SK-N-SH (cell line): ENCODE data around the gene ZKSCAN5. TPM values are rescaled to one million over a fixed set of nuclear protein-coding genes. Genes with fewer than 3 reads are reported as not detected.

ENCODE experiments used
- CTCF ChIA-PET: fragments of 300-600, 350-600 bp; formaldehyde crosslinking; extraction: SDS; loops from one replicate; lab custom pipeline; 2021; lab: Yijun Ruan, JAX
- POLR2A ChIA-PET: fragments of 350-600 bp; sonication (Branson Sonifier 250); formaldehyde crosslinking; extraction: SDS; loops from one replicate; lab custom pipeline; 2020; ENCODE audit warnings: antibody characterized with exemption, inconsistent platforms; lab: Yijun Ruan, JAX
- DNase-seq: peaks from one replicate; pipeline ENCODE4 v3.0.0; 2012
- H2AFZ ChIP-seq: fragments of 200-600 bp; sonication (generic); 2 replicates; pipeline ENCODE4 v1.8.1; 2016; ENCODE audit warnings: antibody characterized with exemption, mild to moderate bottlenecking, low read depth
- H3F3A ChIP-seq: fragments of 200-600 bp; sonication (generic); replicated peaks from 2 replicates; pipeline ENCODE3; 2016; ENCODE audit warnings: antibody characterized with exemption, mild to moderate bottlenecking; ENCODE audit not compliant: insufficient read depth
- H3K27ac ChIP-seq, 2 experiments: fragments of 200-500 bp in 1 of 2; fragments of 200-600 bp in 1 of 2; sonication (Bioruptor generic) in 1 of 2; sonication (generic), shearing (Covaris generic) in 1 of 2; 2 replicates each; pipeline versions ENCODE4 v1.5.1 to v1.6.1; 2014 to 2016; ENCODE audit warnings: low read depth in 2 of 2, inconsistent platforms in 1 of 2, low read length in 1 of 2, mild to moderate bottlenecking in 1 of 2, mixed read lengths in 1 of 2
- H3K27me3 ChIP-seq: fragments of 200-600 bp; sonication (generic), shearing (Covaris generic); 2 replicates; pipeline ENCODE4 v1.6.1; 2016; ENCODE audit warnings: mixed run types; ENCODE audit not compliant: insufficient read depth
- H3K36me3 ChIP-seq, 2 experiments: fragments of 200-500 bp in 1 of 2; fragments of 200-600 bp in 1 of 2; sonication (Bioruptor generic) in 1 of 2; sonication (generic) in 1 of 2; replicated peaks in 1 of 2; 2 replicates each; pipeline versions ENCODE3 to v1.5.1; 2014 to 2016; ENCODE audit warnings: low read length in 1 of 2, mild to moderate bottlenecking in 1 of 2; ENCODE audit not compliant: insufficient read depth in 2 of 2, control insufficient read depth in 1 of 2
- H3K4me1 ChIP-seq, 2 experiments: fragments of 200-500 bp in 1 of 2; fragments of 200-600 bp in 1 of 2; sonication (Bioruptor generic) in 1 of 2; sonication (generic), shearing (Covaris generic) in 1 of 2; 2 replicates each; pipeline versions ENCODE4 v1.5.1 to v1.6.1; 2014 to 2016; ENCODE audit warnings: low read depth in 1 of 2, low read length in 1 of 2, mixed run types in 1 of 2; ENCODE audit not compliant: insufficient read depth in 2 of 2, control insufficient read depth in 1 of 2
- H3K4me2 ChIP-seq: fragments of 200-600 bp; sonication (generic), shearing (Covaris generic); 2 replicates; pipeline ENCODE4 v1.6.1; 2017; ENCODE audit warnings: mixed run types
- H3K4me3 ChIP-seq, 2 experiments: fragments of 200-500 bp in 1 of 2; fragments of 200-600 bp in 1 of 2; sonication (Bioruptor generic) in 1 of 2; sonication (generic), shearing (Covaris generic) in 1 of 2; 2 replicates each; pipeline versions ENCODE4 v1.5.1 to v1.8.1; 2014 to 2016; ENCODE audit warnings: low read depth in 2 of 2, inconsistent platforms in 1 of 2, low read length in 1 of 2, mild to moderate bottlenecking in 1 of 2, mixed read lengths in 1 of 2, moderate library complexity in 1 of 2
- H3K79me2 ChIP-seq: fragments of 200-600 bp; sonication (generic); 2 replicates; pipeline ENCODE4 v1.8.1; 2017; ENCODE audit warnings: mild to moderate bottlenecking; ENCODE audit not compliant: insufficient read depth
- H3K9ac ChIP-seq: fragments of 200-600 bp; sonication (generic); 2 replicates; pipeline ENCODE4 v1.6.1; 2017; ENCODE audit warnings: mixed run types
- H3K9me2 ChIP-seq: fragments of 200-600 bp; sonication (generic); 2 replicates; pipeline ENCODE4 v1.6.1; 2017; ENCODE audit warnings: mixed run types
- H3K9me3 ChIP-seq: fragments of 200-600 bp; sonication (generic); 2 replicates; pipeline ENCODE4 v1.6.1; 2017; ENCODE audit warnings: mixed run types, mild to moderate bottlenecking, moderate library complexity
- H4K20me1 ChIP-seq: fragments of 200-600 bp; sonication (generic); 2 replicates; pipeline ENCODE4 v1.6.1; 2017; ENCODE audit warnings: mild to moderate bottlenecking, mixed run types; ENCODE audit not compliant: insufficient read depth
- FOXJ3 ChIP-seq: sonication (generic); formaldehyde crosslinking; IDR thresholded peaks from 2 replicates; pipeline ENCODE4 v1.5.1; 2020; ENCODE audit warnings: mild to moderate bottlenecking, missing genetic modification reagents
- FOXM1 ChIP-seq: IDR thresholded peaks from 2 replicates; pipeline ENCODE4 v1.4.0; 2012; ENCODE audit warnings: low read depth, mild to moderate bottlenecking
- GATA2 ChIP-seq: sonication (generic); formaldehyde crosslinking; IDR thresholded peaks from 2 replicates; pipeline ENCODE4 v1.5.0; 2020; ENCODE audit warnings: mild to moderate bottlenecking, missing genetic modification reagents
- JUND ChIP-seq: IDR thresholded peaks from 2 replicates; pipeline ENCODE4 v1.4.0; 2012
- MEF2A ChIP-seq: IDR thresholded peaks from 2 replicates; pipeline ENCODE4 v1.4.0; 2012; ENCODE audit warnings: low read depth, borderline replicate concordance
- MXI1 ChIP-seq: IDR thresholded peaks from 2 replicates; pipeline ENCODE4 v1.6.1; 2012; ENCODE audit warnings: mild to moderate bottlenecking, low read depth, low read length, improper control_type of control experiment
- NFIC ChIP-seq: IDR thresholded peaks from 2 replicates; pipeline ENCODE4 v1.4.0; 2012; ENCODE audit warnings: borderline replicate concordance
- NRF1 ChIP-seq: IDR thresholded peaks from 2 replicates; pipeline ENCODE4 v1.6.1; 2012; ENCODE audit warnings: low read depth, mild to moderate bottlenecking, low read length
- RFX5 ChIP-seq: IDR thresholded peaks from 2 replicates; pipeline ENCODE4 v1.6.1; 2012; ENCODE audit warnings: mild to moderate bottlenecking, improper control_type of control experiment, low read length
- RXRA ChIP-seq: IDR thresholded peaks from 2 replicates; pipeline ENCODE4 v1.4.0; 2012; ENCODE audit warnings: low read depth, mild to moderate bottlenecking, borderline replicate concordance
- TAF1 ChIP-seq: IDR thresholded peaks from 2 replicates; pipeline ENCODE4 v1.6.1; 2012; ENCODE audit warnings: low read depth, mild to moderate bottlenecking, low read length, moderate library complexity, borderline replicate concordance
- TEAD4 ChIP-seq: IDR thresholded peaks from 2 replicates; pipeline ENCODE4 v1.4.0; 2012; ENCODE audit warnings: mild to moderate bottlenecking, borderline replicate concordance; ENCODE audit not compliant: insufficient read depth
- YY1 ChIP-seq: IDR thresholded peaks from 2 replicates; pipeline ENCODE4 v1.4.0; 2012; ENCODE audit warnings: low read depth, mild to moderate bottlenecking
- WGBS: methylation state at CpG from one replicate; pipeline ENCODE4 v1.1.6; 2017; ENCODE audit warnings: low lambda C conversion rate; 5-methylcytosine and 5-hydroxymethylcytosine counted together
- polyA plus RNA-seq, 3 experiments: library from polyadenylated mRNA; depleted of rRNA; stranded (reverse); fragments of >200 nt; gene quantifications; 2 replicates each; pipeline ENCODE4 v1.2.3, GENCODE V29; 2012
- TF ChIP-seq, protein P1 (sequence below): fragments of 150-350 bp; IDR thresholded peaks from 2 replicates; pipeline ENCODE4 v1.6.1; 2016; ENCODE audit warnings: mild to moderate bottlenecking, low read depth, low read length
- TF ChIP-seq, protein P2 (sequence below): IDR thresholded peaks from 2 replicates; pipeline ENCODE4; 2012
- TF ChIP-seq, protein P3 (sequence below): fragments of 150-350 bp; IDR thresholded peaks from 2 replicates; pipeline ENCODE4 v1.6.1; 2017; ENCODE audit warnings: antibody characterized with exemption, low read length, low read depth, borderline replicate concordance
- TF ChIP-seq, protein P4 (sequence below): IDR thresholded peaks from 2 replicates; pipeline ENCODE4 v1.4.0; 2012; ENCODE audit warnings: low read depth, borderline replicate concordance

The ZKSCAN5 gene
- polyA plus RNA-seq, 1 of the 3 experiments (the other 2 are of a cell fraction), result 7.5 TPM

DNA sequence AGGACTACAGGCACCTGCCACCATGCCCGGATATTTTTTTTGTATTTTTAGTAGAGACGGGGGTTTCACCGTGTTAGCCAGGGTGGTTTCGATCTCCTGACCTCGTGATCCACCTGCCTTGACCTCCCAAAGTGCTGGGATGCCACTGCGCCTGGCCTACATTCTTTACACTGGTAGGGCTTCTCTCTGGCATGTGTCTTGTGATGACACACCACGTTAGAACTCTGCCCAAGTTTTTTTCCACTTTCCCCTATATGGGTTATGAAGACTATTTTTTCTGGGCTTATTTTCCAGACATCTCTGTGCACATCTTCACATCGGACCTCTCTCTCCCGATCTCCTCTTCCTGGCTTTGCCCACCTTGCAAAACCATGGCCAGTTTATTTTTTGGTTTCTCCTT is 36.8 kb downstream of the ZKSCAN5 start:
- Histone ChIP-seq H3K27ac (no peak overlapping the region), H3K4me3 (no peak overlapping the region), H3K4me1 (no peaks in the 10 kb centered on the region), H3K27me3 (no peaks in the 10 kb centered on the region), H3K9me2 (no peaks in the 10 kb centered on the region), H3K9ac (no peak overlapping the region), H4K20me1 (no peaks in the 10 kb centered on the region), H3K4me2 (no peak overlapping the region), H3K36me3 (peaks cover 0 to 28% of the 10 kb centered on the region in 2 experiments), H3K9me3 (no peaks in the 10 kb centered on the region; the same call in 1 of the 2 replicates), H3K79me2 (no peaks in the 10 kb centered on the region), H3F3A (peaks cover 8% of the 10 kb centered on the region), H2AFZ (no peak overlapping the region)
- WGBS, result 76% methylated on average over 9 of the region's 9 CpGs
- no peak for TF ChIP-seq RXRA
- ChIA-PET POLR2A (no interaction called here), CTCF (interaction anchor here (1.1 kb wide), 1 partner anchor 16 kb away, joined by 3 read pairs; no protein-coding TSS in a partner anchor)
- DNase-seq, result no peak

DNA sequence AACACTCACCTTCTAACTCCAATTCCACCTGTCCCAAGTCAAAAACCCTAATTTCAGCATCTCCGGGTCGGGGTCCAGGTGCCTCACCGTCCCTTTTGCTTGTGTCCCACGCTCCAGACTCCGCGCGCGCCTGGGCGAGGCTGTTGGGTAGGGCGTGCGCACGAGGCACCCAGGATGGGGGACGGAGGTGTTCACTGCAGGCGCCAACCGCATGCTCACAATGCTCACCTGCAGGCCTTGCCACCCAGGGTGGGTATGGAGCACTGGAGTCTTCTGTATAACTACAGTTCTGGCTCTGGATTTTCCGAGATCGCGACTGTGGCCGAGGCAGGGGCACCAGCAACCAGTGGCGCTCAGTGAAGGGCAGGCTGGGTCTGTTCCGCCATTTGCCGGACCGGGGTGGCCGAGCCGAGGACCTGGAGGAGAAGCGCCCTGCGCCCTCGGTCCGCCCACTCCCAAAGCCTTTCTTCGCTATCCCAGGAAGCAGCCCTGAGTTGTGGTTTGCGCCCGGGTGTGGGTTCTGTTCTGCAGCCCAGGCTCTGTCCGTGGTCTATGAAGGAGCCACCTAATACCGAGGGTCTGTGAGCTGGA is 38.7 kb downstream of the ZKSCAN5 start:
- WGBS, result 98% methylated on average over 32 of the region's 34 CpGs
- POLR2A ChIA-PET, result no interaction called here
- H3K9me3 ChIP-seq, result no peaks in the 10 kb centered on the region; the same call in 1 of the 2 replicates
- H3K4me1 ChIP-seq, result no peaks in the 10 kb centered on the region
- TF ChIP-seq NRF1 (no peak), RFX5 (no peak)
- TF ChIP-seq, protein P1, sequence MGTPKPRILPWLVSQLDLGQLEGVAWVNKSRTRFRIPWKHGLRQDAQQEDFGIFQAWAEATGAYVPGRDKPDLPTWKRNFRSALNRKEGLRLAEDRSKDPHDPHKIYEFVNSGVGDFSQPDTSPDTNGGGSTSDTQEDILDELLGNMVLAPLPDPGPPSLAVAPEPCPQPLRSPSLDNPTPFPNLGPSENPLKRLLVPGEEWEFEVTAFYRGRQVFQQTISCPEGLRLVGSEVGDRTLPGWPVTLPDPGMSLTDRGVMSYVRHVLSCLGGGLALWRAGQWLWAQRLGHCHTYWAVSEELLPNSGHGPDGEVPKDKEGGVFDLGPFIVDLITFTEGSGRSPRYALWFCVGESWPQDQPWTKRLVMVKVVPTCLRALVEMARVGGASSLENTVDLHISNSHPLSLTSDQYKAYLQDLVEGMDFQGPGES, result no peak
- TF ChIP-seq, protein P2, sequence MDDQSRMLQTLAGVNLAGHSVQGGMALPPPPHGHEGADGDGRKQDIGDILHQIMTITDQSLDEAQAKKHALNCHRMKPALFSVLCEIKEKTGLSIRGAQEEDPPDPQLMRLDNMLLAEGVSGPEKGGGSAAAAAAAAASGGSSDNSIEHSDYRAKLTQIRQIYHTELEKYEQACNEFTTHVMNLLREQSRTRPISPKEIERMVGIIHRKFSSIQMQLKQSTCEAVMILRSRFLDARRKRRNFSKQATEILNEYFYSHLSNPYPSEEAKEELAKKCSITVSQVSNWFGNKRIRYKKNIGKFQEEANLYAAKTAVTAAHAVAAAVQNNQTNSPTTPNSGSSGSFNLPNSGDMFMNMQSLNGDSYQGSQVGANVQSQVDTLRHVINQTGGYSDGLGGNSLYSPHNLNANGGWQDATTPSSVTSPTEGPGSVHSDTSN, result no peak
- TF ChIP-seq, all 33 proteins: peak for 0
- Histone ChIP-seq H3K9ac (no peak overlapping the region), H3K36me3 (peaks cover 15 to 48% of the 10 kb centered on the region in 2 experiments), H3K4me2 (no peak overlapping the region), H3K79me2 (no peaks in the 10 kb centered on the region), H2AFZ (no peak overlapping the region), H3K27ac (no peak overlapping the region), H3F3A (peaks cover 8% of the 10 kb centered on the region), H3K9me2 (no peaks in the 10 kb centered on the region), H3K27me3 (no peaks in the 10 kb centered on the region), H3K4me3 (no peak overlapping the region), H4K20me1 (no peaks in the 10 kb centered on the region)
- CTCF ChIA-PET, result no interaction called here
- no peak for DNase-seq

DNA sequence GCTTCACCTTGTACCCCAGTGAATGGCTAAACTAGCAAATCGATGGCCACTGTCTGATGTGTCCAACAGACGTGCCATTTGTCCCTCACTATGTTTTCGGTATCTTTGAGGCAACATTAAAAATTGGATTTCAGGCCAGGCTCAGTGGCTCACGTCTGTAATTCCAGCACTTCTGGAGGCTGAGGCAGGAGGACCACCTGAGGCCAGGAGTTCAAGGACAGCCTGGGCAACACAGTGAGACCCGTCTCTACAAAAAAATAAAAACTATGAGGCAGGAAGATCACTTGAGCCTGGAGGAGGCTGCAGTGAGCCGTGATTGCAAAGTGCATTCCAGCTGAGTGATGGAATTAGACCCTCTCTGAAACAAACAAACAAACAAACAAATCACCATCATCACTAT is 39.5 kb downstream of the ZKSCAN5 start:
- CTCF ChIA-PET, result no interaction called here
- Histone ChIP-seq H3K4me3 (no peak overlapping the region), H3K9me3 (no peaks in the 10 kb centered on the region; the same call in 1 of the 2 replicates), H3K79me2 (no peaks in the 10 kb centered on the region), H3K4me1 (no peaks in the 10 kb centered on the region), H3F3A (peaks cover 8% of the 10 kb centered on the region), H3K4me2 (no peak overlapping the region), H3K27me3 (no peaks in the 10 kb centered on the region), H3K27ac (no peak overlapping the region), H3K9ac (no peak overlapping the region), H3K9me2 (no peaks in the 10 kb centered on the region), H2AFZ (no peak overlapping the region), H3K36me3 (peaks cover 20 to 50% of the 10 kb centered on the region in 2 experiments), H4K20me1 (no peaks in the 10 kb centered on the region)
- no peak for DNase-seq
- 95% methylated on average over 6 of the region's 6 CpGs for WGBS
- POLR2A ChIA-PET, result interaction anchor here (0.7 kb wide), 1 partner anchor 38 kb away, joined by 3 read pairs; no protein-coding TSS in a partner anchor
- TF ChIP-seq FOXM1 (no peak), FOXJ3 (CRISPR knock-in tag) (no peak), MEF2A (no peak), GATA2 (no peak), NFIC (no peak), NRF1 (no peak), YY1 (no peak), TAF1 (no peak), RFX5 (no peak), TEAD4 (no peak), MXI1 (no peak), JUND (no peak), RXRA (no peak)
- TF ChIP-seq, protein P3, sequence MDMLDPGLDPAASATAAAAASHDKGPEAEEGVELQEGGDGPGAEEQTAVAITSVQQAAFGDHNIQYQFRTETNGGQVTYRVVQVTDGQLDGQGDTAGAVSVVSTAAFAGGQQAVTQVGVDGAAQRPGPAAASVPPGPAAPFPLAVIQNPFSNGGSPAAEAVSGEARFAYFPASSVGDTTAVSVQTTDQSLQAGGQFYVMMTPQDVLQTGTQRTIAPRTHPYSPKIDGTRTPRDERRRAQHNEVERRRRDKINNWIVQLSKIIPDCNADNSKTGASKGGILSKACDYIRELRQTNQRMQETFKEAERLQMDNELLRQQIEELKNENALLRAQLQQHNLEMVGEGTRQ, result no peak
- TF ChIP-seq, protein P4, sequence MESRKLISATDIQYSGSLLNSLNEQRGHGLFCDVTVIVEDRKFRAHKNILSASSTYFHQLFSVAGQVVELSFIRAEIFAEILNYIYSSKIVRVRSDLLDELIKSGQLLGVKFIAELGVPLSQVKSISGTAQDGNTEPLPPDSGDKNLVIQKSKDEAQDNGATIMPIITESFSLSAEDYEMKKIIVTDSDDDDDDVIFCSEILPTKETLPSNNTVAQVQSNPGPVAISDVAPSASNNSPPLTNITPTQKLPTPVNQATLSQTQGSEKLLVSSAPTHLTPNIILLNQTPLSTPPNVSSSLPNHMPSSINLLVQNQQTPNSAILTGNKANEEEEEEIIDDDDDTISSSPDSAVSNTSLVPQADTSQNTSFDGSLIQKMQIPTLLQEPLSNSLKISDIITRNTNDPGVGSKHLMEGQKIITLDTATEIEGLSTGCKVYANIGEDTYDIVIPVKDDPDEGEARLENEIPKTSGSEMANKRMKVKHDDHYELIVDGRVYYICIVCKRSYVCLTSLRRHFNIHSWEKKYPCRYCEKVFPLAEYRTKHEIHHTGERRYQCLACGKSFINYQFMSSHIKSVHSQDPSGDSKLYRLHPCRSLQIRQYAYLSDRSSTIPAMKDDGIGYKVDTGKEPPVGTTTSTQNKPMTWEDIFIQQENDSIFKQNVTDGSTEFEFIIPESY, result no peak
